ENCODE data around the gene METAP1D. TPM values are rescaled to one million over a fixed set of nuclear protein-coding genes. Genes with fewer than 3 reads are reported as not detected.

The METAP1D gene
- total RNA-seq, 1 donor from 2014 or later = 6.3 TPM

DNA sequence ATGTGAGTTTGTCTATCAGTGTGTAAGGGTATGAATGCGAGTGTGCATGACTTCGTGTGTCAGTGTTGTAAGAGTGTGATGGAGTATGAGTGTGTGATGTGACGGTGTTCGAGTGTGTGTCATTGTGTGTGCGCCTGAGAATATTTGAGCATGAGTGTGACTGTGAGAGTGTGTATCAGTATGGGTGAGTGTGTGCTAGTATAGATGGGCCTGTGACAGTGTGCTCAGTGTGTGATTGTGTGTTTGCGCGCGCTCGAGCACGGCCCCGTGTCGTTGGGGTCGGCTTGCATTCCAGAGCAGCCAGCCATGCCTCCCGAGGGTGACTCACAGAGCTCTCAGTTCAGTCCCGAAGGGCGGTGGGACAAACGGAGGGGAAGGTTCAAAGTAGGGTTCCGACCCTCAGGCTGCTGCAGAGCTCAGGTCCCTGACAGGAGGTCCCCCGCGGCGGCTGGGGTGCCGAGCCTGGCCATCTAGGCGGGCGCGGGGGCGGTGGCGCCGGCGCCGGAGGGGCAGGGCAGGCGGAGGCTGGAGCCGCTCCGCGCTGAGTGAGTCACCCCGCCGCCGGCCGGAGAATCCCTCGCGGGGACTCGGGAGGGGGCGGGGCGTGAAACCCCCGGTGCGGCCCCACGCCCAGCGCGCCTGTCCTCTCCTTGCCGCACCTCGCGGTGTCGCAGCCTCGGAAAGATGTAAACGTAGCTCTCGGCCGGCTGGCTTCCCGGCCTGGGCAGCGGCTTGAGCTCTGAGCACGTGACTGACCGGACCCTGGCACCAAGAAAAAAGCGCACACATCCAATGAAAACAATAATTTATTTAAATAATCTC, 99.1 kb downstream of the METAP1D start:
- peak; percentile 71 for DNase-seq (ENCODE audit: low read depth)
- Histone ChIP-seq H3K36me3 (ENCODE audit: control insufficient read depth, insufficient read depth, low read length) (no peaks in the 10 kb centered on the region), H3K4me3 (ENCODE audit: low read depth, low read length) (peak overlapping the region; percentile 26), H3K27me3 (ENCODE audit: control insufficient read depth, insufficient read depth, low read length) (peaks cover 66% of the 10 kb centered on the region)
- TF ChIP-seq, protein P1, sequence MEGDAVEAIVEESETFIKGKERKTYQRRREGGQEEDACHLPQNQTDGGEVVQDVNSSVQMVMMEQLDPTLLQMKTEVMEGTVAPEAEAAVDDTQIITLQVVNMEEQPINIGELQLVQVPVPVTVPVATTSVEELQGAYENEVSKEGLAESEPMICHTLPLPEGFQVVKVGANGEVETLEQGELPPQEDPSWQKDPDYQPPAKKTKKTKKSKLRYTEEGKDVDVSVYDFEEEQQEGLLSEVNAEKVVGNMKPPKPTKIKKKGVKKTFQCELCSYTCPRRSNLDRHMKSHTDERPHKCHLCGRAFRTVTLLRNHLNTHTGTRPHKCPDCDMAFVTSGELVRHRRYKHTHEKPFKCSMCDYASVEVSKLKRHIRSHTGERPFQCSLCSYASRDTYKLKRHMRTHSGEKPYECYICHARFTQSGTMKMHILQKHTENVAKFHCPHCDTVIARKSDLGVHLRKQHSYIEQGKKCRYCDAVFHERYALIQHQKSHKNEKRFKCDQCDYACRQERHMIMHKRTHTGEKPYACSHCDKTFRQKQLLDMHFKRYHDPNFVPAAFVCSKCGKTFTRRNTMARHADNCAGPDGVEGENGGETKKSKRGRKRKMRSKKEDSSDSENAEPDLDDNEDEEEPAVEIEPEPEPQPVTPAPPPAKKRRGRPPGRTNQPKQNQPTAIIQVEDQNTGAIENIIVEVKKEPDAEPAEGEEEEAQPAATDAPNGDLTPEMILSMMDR (IDR thresholded peaks at IDR 0.05; ENCODE audit: insufficient read depth, low read length, poor library complexity, severe bottlenecking) = no peak

DNA sequence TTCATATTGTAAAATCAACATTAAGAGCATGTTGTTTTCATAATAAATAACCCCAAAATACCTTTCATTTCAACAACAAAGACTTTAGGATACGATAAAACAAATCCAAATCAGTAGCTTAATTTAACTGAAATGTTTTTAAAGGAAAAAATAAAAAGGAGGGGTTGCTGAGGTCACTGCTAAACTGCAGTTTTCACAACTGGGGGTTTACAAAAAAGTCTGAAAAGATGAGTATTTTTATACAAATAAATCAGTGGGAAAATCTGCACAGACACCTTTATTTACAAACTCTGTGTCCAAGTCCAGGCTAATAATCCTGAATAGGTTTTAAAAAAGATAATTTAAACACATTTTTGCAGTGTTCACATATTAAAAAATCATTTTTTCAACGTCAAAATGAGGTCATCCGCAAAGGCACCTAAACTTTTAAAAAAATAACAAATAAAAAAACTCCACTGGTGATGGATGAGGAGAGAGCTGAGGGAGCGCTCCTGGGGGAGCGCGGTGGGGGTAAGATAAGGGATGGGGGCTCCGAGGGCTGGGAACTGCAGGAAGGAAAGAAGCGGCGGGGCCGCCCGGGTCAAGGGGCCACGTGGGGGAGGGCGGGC, 99.8 kb downstream of the METAP1D start:
- TF ChIP-seq, protein P1 (IDR thresholded peaks at IDR 0.05; ENCODE audit: insufficient read depth, low read length, poor library complexity, severe bottlenecking) = no peak
- Histone ChIP-seq H3K4me3 (ENCODE audit: low read depth, low read length) (no peak overlapping the region), H3K27me3 (ENCODE audit: control insufficient read depth, insufficient read depth, low read length) (peaks cover 59% of the 10 kb centered on the region), H3K36me3 (ENCODE audit: control insufficient read depth, insufficient read depth, low read length) (no peaks in the 10 kb centered on the region)
- DNase-seq (ENCODE audit: low read depth) = no peak

DNA sequence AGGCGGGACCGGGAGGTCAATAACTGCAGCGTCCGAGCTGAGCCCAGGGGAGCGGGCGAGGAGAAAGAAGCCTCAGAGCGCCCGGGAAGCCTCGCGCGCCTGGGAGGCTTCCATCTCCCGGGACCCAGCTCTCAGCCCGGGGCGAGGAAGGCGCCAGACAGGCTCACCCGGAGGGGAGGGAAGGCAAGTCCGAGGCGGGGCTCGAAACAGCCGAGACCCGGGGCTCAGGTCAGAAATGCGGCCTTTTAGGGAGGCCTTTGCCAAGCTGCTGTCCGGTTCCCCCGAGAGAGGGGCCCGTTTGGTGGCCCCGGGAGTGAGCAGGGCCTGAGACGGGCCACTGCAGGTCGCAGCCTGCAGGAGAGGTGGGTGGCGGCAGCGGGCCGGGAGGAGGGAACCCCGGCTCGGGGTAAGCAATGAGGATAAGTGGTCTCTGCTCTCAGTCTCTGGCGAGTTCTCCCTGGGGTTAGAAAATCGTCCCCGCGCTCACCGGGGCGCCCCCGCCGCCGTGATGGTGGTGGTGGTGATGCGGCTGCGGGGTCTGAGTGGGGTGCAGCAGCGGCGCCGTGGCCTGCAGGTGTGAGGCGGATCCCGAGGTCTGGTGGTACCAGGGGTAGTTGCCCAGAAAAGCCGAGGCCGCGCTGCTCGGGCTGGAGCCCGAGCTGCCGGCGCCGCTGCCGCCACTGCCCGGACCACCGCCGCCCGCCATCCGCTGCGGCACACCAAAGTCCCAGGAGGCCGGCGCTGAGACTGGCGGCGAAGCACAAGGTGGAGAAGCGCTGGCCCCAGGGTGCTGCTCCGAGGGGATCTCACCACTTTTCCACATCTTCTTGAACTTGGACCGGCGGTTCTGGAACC, 100.6 kb downstream of the METAP1D start:
- H3K4me3 ChIP-seq (ENCODE audit: low read depth, low read length) = peak overlapping the region; percentile 3

DNA sequence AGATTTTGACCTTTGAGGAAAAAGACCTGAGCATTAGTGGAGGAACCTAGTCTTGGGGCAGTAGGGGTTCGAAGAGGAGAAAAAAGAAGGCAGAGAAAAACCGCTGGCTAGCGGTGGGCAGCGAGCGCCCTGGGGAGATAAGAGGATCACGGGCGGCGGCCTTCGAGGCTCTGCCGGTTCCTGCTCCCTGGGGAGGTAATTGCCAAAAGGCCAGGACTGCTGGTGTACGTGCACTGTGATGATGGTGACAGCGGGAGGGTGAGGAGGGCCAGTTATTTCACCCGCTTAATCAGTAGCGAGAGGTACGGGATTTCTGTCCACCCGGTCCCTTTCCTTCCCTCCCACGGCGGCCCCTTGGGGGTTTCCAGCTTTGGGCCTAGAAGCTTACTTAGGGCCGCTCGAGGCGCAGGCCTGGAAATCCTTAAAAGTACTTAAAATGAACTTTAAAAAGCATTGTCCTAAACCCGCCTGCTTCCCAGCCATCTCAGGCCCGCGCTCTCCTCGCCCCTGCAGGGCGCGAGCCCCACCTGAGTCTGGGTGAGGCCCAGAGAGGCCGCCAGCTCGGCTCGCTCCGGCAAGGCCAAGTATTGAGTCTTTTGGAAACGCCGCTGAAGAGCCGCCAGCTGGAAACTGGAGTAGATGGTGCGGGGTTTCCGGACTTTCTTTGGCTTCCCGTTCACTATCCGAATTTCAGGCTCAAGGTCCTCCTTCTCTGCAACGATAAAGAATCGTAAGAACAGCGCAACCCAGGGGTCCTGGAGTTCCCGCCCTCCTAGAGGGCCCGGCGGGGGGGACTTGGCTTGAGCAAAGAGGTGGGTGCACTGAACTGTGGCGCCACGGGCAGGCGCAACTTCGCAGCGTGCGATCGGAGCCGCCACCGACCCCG, 101.4 kb downstream of the METAP1D start:
- Histone ChIP-seq H3K4me3 (ENCODE audit: low read depth, low read length) (no peak overlapping the region), H3K27me3 (ENCODE audit: control insufficient read depth, insufficient read depth, low read length) (peaks cover 53% of the 10 kb centered on the region), H3K36me3 (ENCODE audit: control insufficient read depth, insufficient read depth, low read length) (no peaks in the 10 kb centered on the region)
- DNase-seq (ENCODE audit: low read depth) = no peak
- TF ChIP-seq, protein P1 (IDR thresholded peaks at IDR 0.05; ENCODE audit: insufficient read depth, low read length, poor library complexity, severe bottlenecking) = no peak

More for the DNA sequence above, 100.6 kb downstream of the METAP1D start:
- no peak for DNase-seq (ENCODE audit: low read depth)
- TF ChIP-seq, protein P1 (IDR thresholded peaks at IDR 0.05; ENCODE audit: insufficient read depth, low read length, poor library complexity, severe bottlenecking) = no peak
- H3K27me3 ChIP-seq (ENCODE audit: control insufficient read depth, insufficient read depth, low read length) = peaks cover 53% of the 10 kb centered on the region
- no peaks in the 10 kb centered on the region for H3K36me3 ChIP-seq (ENCODE audit: control insufficient read depth, insufficient read depth, low read length)

DNA sequence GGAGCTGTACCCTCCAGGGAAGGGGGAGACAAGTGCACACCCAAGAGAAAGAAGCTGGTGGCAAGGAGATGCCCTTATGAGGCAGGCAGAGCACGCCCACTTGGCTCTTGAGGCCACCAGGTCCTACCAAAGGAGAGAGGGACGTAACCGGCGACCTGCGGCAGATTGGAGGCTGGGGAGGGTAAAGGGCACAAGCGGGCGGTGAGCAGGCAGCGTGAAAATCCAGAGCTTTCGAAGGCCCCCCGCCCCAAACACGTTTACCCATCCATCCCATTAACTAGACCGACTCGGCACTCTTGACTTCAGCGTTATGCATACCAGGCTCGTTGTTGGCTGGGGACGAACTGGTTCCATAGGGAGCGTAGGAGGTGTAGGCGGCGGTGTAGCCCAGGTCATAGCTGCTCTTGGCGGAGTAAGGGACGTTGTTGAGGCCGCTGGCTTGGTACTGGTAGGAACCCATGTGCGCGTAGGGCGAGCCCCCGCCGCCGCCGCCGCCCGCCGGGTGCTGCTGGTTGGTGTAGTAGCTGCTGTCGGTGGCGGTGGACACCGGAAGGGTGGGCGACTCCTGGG, 102.2 kb downstream of the METAP1D start:
- Histone ChIP-seq H3K27me3 (ENCODE audit: control insufficient read depth, insufficient read depth, low read length) (peaks cover 53% of the 10 kb centered on the region), H3K36me3 (ENCODE audit: control insufficient read depth, insufficient read depth, low read length) (no peaks in the 10 kb centered on the region), H3K4me3 (ENCODE audit: low read depth, low read length) (peak overlapping the region; percentile 45)
- no peak for DNase-seq (ENCODE audit: low read depth)
- TF ChIP-seq, protein P1 (IDR thresholded peaks at IDR 0.05; ENCODE audit: insufficient read depth, low read length, poor library complexity, severe bottlenecking) = no peak
